Lower leg skin (tissue), 3 donors: Measurements from ENCODE around the gene LRWD1.

ENCODE experiments used
- CTCF ChIP-seq, 3 donors: fragments of 450-650 bp; IDR thresholded peaks; one replicate each; pipeline ENCODE4 v1.5.1; 2016; ENCODE audit warnings: antibody characterized with exemption in 3 of 3, mild to moderate bottlenecking in 3 of 3, moderate library complexity in 2 of 3
- POLR2A ChIP-seq, 2 donors: fragments of 450-650 bp; IDR thresholded peaks; one replicate each; pipeline ENCODE4 v1.6.1; 2016 to 2017; ENCODE audit warnings: antibody characterized with exemption in 2 of 2, mild to moderate bottlenecking in 1 of 2, moderate library complexity in 1 of 2

- TF ChIP-seq CTCF (IDR thresholded peaks at IDR 0.05) (no peak), POLR2A (IDR thresholded peaks at IDR 0.05) (no peak)
These were observed 31.4 kb upstream of the LRWD1 start, which contains the start of gene ORAI2 for GRCh38 chr7:102433219-102434038.
